PC-9 (cell line): ENCODE measurements around the gene TRAPPC12.

Source experiments
- CTCF ChIP-seq: fragments of 200-600 bp; sonication (generic); conservative IDR thresholded peaks from 2 replicates; pipeline ENCODE4 v1.6.1; 2017; ENCODE audit warnings: mixed run types, antibody characterized with exemption, mild to moderate bottlenecking, moderate library complexity
- EZH2 ChIP-seq: fragments of 200-600 bp; sonication (generic); IDR thresholded peaks from 2 replicates; pipeline ENCODE4 v1.8.0; 2017; ENCODE audit warnings: antibody characterized with exemption, low read depth

GRCh38 chr2:3503483-3503882, 124.0 kb downstream of the TRAPPC12 start:
- TF ChIP-seq CTCF, result no peak
- TF ChIP-seq EZH2, result no peak
